K562 (cell line): Measurements from ENCODE around the gene DSTYK. TPM values are rescaled to one million over a fixed set of nuclear protein-coding genes. Genes with fewer than 3 reads are reported as not detected.

ENCODE experiments used
- ATF7 ChIP-seq: fragments of 450-650 bp; IDR thresholded peaks from 2 replicates; pipeline ENCODE4 v1.7.1; 2014; ENCODE audit warnings: mild to moderate bottlenecking, moderate library complexity
- JUND ChIP-seq, 2 experiments: IDR thresholded peaks; 2 replicates in 1 of 2; 3 replicates in 1 of 2; pipeline ENCODE4 v1.6.1; 2011; ENCODE audit warnings: borderline replicate concordance in 2 of 2, low read depth in 2 of 2, low read length in 2 of 2, improper control_type of control experiment in 1 of 2, missing biosample characterization in 1 of 2, missing genetic modification characterization in 1 of 2, missing genetic modification reagents in 1 of 2
- MAFG ChIP-seq: fragments of 450-650 bp; conservative IDR thresholded peaks from 2 replicates; pipeline ENCODE4 v1.6.1; 2016; ENCODE audit warnings: missing genetic modification characterization, missing compliant biosample characterization
- MYC ChIP-seq, 2 experiments: fragments of 250-450 bp in 1 of 2; sonication (Bioruptor Pico) in 1 of 2; IDR thresholded peaks; 2 replicates each; pipeline versions ENCODE4 v1.5.1 to v1.6.1; 2012 to 2021; ENCODE audit warnings: low read depth in 2 of 2, borderline replicate concordance in 1 of 2, improper control_type of control experiment in 1 of 2, low read length in 1 of 2, mild to moderate bottlenecking in 1 of 2, moderate library complexity in 1 of 2
- RFX7 ChIP-seq: fragments of 250-450 bp; sonication (Bioruptor Pico); IDR thresholded peaks from 2 replicates; pipeline ENCODE4 v1.5.1; 2021; ENCODE audit warnings: mild to moderate bottlenecking
- TEAD1 ChIP-seq, 2 experiments: fragments of 450-650 bp in 1 of 2; sonication (generic) in 1 of 2; formaldehyde crosslinking; IDR thresholded peaks; 2 replicates each; pipeline versions ENCODE4 v1.4.0 to v1.8.0; 2020 to 2022; ENCODE audit warnings: mild to moderate bottlenecking in 2 of 2, missing genetic modification reagents in 1 of 2
- TRIM28 ChIP-seq: fragments of 450-650 bp; IDR thresholded peaks from 2 replicates; pipeline ENCODE4 v1.6.1; 2017
- ZNF507 ChIP-seq: conservative IDR thresholded peaks from 2 replicates; pipeline ENCODE4 v1.6.1; 2017; ENCODE audit warnings: missing genetic modification characterization, missing compliant biosample characterization
- ZNF766 ChIP-seq: fragments of 200-800 bp; sonication (Bioruptor generic); conservative IDR thresholded peaks from 2 replicates; pipeline ENCODE4 v1.6.1; 2016; ENCODE audit warnings: missing genetic modification characterization, missing compliant biosample characterization
- polyA plus RNA-seq, 8 experiments: library from polyadenylated mRNA; depleted of rRNA in 4 of 8; stranded (reverse) in 5 of 8; unstranded in 3 of 8; fragments of >200 nt; fragmentation: Nextera tagmentation in 2 of 8; fragmentation: Illumina TruSeq in 1 of 8; extraction: Ambion mirVana in 2 of 8; extraction: Trizol in 1 of 8; gene quantifications; 2 replicates each; pipeline versions ENCODE4 v1.2.1 to v1.2.3, GENCODE V29; 2011 to 2014; ENCODE audit warnings: inconsistent platforms in 1 of 8, missing spikeins in 1 of 8
- total RNA-seq, 7 experiments: library from RNA; depleted of rRNA in 6 of 7; stranded (reverse); fragments of >200 nt in 6 of 7; fragmentation: Illumina TruSeq in 2 of 7; extraction: Trizol in 2 of 7; gene quantifications; 2 replicates each; pipeline versions ENCODE4 v1.2.1 to v1.2.3, GENCODE V29; 2011 to 2021; ENCODE audit warnings: low replicate concordance in 1 of 7
- TF ChIP-seq, protein P1 (sequence below), 2 experiments: fragments of 450-650 bp; formaldehyde crosslinking in 1 of 2; IDR thresholded peaks; 2 replicates each; pipeline versions ENCODE4 v1.4.0 to v1.6.1; 2014 to 2020; ENCODE audit warnings: mild to moderate bottlenecking in 2 of 2, borderline replicate concordance in 1 of 2, low read depth in 1 of 2
- TF ChIP-seq, protein P2 (sequence below): fragments of 450-650 bp; IDR thresholded peaks from 2 replicates; pipeline ENCODE4 v1.6.1; 2018; ENCODE audit not compliant: partially characterized antibody
- TF ChIP-seq, protein P3 (sequence below): fragments of 450-650 bp; formaldehyde crosslinking; IDR thresholded peaks from 2 replicates; pipeline ENCODE4 v1.4.0; 2022; ENCODE audit warnings: mild to moderate bottlenecking, moderate library complexity

Gene DSTYK
- total and polyA plus RNA-seq, 9 of the 15 experiments (the other 6 are each of a cell fraction or from before 2014, with no cell fraction given): 4.2 to 7.1 (median 6.2) TPM

DNA sequence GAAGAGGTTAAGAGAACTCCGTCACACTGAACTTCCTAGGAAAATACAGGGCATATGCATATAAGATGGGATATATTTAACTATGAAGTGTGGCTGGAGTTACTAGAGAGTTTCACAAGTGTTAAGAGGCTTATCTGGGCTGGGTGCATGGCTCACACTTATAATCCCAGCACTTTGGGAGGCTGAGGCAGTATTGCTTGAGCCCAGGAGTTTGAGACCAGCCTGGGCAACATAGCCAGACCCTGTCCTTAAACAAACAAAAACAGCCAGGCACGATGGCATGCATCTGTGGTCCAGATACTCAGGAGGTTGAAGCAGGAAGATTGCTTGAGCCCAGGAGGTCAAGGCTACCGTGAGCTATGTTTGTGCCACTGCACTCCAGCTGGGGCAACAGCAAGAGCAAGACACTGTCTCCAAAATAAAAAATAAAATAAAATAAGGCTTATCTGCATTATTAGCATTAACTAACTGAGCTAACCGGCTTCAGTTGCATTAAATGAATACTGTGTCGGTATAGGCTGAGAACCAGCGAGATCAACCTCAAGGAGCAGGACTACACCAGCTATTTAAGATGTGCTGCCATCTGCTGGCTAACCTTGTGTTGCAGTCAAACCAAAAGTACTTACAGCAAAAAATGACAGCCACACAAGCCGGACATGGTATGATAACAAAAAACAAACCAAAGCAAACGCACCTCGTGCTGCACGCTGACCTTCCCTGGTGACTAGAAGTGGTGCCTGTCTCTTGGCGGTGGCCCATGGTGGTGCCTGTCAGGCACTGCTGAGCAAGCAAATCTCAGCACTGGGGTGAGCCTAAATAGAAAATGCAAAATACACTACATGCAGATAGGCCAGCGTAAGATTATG is 70.0 kb downstream of the DSTYK start (continued):
- TF ChIP-seq, protein P1, sequence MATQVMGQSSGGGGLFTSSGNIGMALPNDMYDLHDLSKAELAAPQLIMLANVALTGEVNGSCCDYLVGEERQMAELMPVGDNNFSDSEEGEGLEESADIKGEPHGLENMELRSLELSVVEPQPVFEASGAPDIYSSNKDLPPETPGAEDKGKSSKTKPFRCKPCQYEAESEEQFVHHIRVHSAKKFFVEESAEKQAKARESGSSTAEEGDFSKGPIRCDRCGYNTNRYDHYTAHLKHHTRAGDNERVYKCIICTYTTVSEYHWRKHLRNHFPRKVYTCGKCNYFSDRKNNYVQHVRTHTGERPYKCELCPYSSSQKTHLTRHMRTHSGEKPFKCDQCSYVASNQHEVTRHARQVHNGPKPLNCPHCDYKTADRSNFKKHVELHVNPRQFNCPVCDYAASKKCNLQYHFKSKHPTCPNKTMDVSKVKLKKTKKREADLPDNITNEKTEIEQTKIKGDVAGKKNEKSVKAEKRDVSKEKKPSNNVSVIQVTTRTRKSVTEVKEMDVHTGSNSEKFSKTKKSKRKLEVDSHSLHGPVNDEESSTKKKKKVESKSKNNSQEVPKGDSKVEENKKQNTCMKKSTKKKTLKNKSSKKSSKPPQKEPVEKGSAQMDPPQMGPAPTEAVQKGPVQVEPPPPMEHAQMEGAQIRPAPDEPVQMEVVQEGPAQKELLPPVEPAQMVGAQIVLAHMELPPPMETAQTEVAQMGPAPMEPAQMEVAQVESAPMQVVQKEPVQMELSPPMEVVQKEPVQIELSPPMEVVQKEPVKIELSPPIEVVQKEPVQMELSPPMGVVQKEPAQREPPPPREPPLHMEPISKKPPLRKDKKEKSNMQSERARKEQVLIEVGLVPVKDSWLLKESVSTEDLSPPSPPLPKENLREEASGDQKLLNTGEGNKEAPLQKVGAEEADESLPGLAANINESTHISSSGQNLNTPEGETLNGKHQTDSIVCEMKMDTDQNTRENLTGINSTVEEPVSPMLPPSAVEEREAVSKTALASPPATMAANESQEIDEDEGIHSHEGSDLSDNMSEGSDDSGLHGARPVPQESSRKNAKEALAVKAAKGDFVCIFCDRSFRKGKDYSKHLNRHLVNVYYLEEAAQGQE (IDR thresholded peaks at IDR 0.05; ENCODE audit: borderline replicate concordance): peak; percentile 65; the same call in 1 of the 2 replicates
- TF ChIP-seq, protein P1 (CRISPR knock-in tag; IDR thresholded peaks at IDR 0.05; ENCODE audit: low read depth): no peak
- peak; percentile 51; the same call in 1 of the 2 replicates for TF ChIP-seq ATF7
- peak; percentile 29; the same call in 1 of the 2 replicates for TF ChIP-seq MYC (IDR thresholded peaks at IDR 0.05; ENCODE audit: low read depth, low read length)
- TF ChIP-seq MYC (CRISPR knock-in tag; IDR thresholded peaks at IDR 0.05; ENCODE audit: borderline replicate concordance, low read depth): no peak
- TF ChIP-seq ZNF766 (CRISPR knock-in tag): peak; percentile 46; the same call in 1 of the 2 replicates
- TF ChIP-seq, protein P2, sequence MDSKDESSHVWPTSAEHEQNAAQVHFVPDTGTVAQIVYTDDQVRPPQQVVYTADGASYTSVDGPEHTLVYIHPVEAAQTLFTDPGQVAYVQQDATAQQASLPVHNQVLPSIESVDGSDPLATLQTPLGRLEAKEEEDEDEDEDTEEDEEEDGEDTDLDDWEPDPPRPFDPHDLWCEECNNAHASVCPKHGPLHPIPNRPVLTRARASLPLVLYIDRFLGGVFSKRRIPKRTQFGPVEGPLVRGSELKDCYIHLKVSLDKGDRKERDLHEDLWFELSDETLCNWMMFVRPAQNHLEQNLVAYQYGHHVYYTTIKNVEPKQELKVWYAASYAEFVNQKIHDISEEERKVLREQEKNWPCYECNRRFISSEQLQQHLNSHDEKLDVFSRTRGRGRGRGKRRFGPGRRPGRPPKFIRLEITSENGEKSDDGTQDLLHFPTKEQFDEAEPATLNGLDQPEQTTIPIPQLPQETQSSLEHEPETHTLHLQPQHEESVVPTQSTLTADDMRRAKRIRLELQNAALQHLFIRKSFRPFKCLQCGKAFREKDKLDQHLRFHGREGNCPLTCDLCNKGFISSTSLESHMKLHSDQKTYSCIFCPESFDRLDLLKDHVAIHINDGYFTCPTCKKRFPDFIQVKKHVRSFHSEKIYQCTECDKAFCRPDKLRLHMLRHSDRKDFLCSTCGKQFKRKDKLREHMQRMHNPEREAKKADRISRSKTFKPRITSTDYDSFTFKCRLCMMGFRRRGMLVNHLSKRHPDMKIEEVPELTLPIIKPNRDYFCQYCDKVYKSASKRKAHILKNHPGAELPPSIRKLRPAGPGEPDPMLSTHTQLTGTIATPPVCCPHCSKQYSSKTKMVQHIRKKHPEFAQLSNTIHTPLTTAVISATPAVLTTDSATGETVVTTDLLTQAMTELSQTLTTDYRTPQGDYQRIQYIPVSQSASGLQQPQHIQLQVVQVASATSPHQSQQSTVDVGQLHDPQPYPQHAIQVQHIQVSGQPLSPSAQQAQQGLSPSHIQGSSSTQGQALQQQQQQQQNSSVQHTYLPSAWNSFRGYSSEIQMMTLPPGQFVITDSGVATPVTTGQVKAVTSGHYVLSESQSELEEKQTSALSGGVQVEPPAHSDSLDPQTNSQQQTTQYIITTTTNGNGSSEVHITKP: peak; percentile 46
- TF ChIP-seq ZNF507 (tag): no peak
- TF ChIP-seq MAFG (tag): peak; percentile 89
- no peak for TF ChIP-seq TEAD1 (CRISPR knock-in tag; IDR thresholded peaks at IDR 0.05)
- TF ChIP-seq JUND (IDR thresholded peaks at IDR 0.05; ENCODE audit: borderline replicate concordance, low read depth, low read length): no peak
- peak; percentile 22; the same call in 1 of the 3 replicates for TF ChIP-seq JUND (tag; IDR thresholded peaks at IDR 0.05; ENCODE audit: borderline replicate concordance, low read depth, low read length)
- no peak for TF ChIP-seq RFX7 (CRISPR knock-in tag)
- TF ChIP-seq TRIM28: 0 out of 2 replicates have a peak, but pooled peaks have one; percentile 15
- TF ChIP-seq, protein P3, sequence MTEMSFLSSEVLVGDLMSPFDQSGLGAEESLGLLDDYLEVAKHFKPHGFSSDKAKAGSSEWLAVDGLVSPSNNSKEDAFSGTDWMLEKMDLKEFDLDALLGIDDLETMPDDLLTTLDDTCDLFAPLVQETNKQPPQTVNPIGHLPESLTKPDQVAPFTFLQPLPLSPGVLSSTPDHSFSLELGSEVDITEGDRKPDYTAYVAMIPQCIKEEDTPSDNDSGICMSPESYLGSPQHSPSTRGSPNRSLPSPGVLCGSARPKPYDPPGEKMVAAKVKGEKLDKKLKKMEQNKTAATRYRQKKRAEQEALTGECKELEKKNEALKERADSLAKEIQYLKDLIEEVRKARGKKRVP: no peak
